HL-60 (cell line): Measurements from ENCODE around the gene OSBP2.

Source experiments
- DNase-seq, 2 experiments: peaks; one replicate each; pipeline ENCODE4 v3.0.0-alpha.2; 2010 to 2020; ENCODE audit warnings: low read depth in 1 of 2, low spot score in 1 of 2
- H3K27ac ChIP-seq: fragments of 250-450 bp; sonication (Bioruptor Pico); replicated peaks from 2 replicates; pipeline ENCODE4 v1.5.1; 2020; ENCODE audit warnings: mild to moderate bottlenecking, moderate library complexity
- H3K27me3 ChIP-seq: fragments of 250-450 bp; sonication (Bioruptor Pico); 2 replicates; pipeline ENCODE4 v1.5.1; 2021; ENCODE audit warnings: mild to moderate bottlenecking, moderate library complexity; ENCODE audit not compliant: insufficient read depth, poor library complexity, severe bottlenecking
- H3K4me3 ChIP-seq: replicated peaks from 2 replicates; pipeline ENCODE4 v1.5.1; 2011; ENCODE audit warnings: mild to moderate bottlenecking, control low read depth, low read length; ENCODE audit not compliant: insufficient read depth
- CTCF ChIP-seq: IDR thresholded peaks from one replicate; pipeline ENCODE4 v1.5.1; 2011; ENCODE audit warnings: low read length, control low read depth, inconsistent platforms; ENCODE audit not compliant: insufficient read depth
- GABPA ChIP-seq: IDR thresholded peaks from 2 replicates; pipeline ENCODE4 v1.6.1; 2012; ENCODE audit warnings: low read depth
- POLR2AphosphoS5 ChIP-seq: IDR thresholded peaks from 2 replicates; pipeline ENCODE4 v1.6.1; 2012; ENCODE audit warnings: low read depth
- REST ChIP-seq: IDR thresholded peaks from 2 replicates; pipeline ENCODE4 v1.6.1; 2012; ENCODE audit warnings: low read depth; ENCODE audit not compliant: insufficient replicate concordance
- SPI1 ChIP-seq: IDR thresholded peaks from 2 replicates; pipeline ENCODE4 v1.6.1; 2012; ENCODE audit warnings: low read depth, mild to moderate bottlenecking, borderline replicate concordance

The OSBP2 gene

GRCh38 chr22:30877662-30878515 lies 183.2 kb downstream of the OSBP2 start:
- H3K27ac ChIP-seq, result no peak overlapping the region
- H3K4me3 ChIP-seq, result no peak overlapping the region
- H3K27me3 ChIP-seq, result no peaks in the 10 kb centered on the region
- DNase-seq, result no peak
- TF ChIP-seq GABPA (no peak), SPI1 (no peak), REST (no peak), POLR2AphosphoS5 (no peak), CTCF (no peak)

- no peak for DNase-seq
- H3K4me3 ChIP-seq, result no peak overlapping the region
- H3K27ac ChIP-seq, result no peak overlapping the region
- TF ChIP-seq GABPA (no peak), POLR2AphosphoS5 (no peak), REST (no peak), SPI1 (no peak), CTCF (no peak)
- H3K27me3 ChIP-seq, result no peaks in the 10 kb centered on the region
These were observed 184.1 kb downstream of the OSBP2 start for GRCh38 chr22:30878516-30879414.

- H3K4me3 ChIP-seq, result no peak overlapping the region
- H3K27ac ChIP-seq, result no peak overlapping the region
- DNase-seq, result no peak
- no peaks in the 10 kb centered on the region for H3K27me3 ChIP-seq
- TF ChIP-seq SPI1, result no peak
- no peak for TF ChIP-seq REST
- TF ChIP-seq POLR2AphosphoS5, result no peak
- TF ChIP-seq GABPA, result no peak
- TF ChIP-seq CTCF, result no peak
These were observed 184.7 kb downstream of the OSBP2 start for GRCh38 chr22:30879415-30879797.
